Glomerular endothelial cell (primary cell): ENCODE data around the gene RNU6-8. TPM values are rescaled to one million over a fixed set of nuclear protein-coding genes. Genes with fewer than 3 reads are reported as not detected.

Experiments
- DNase-seq: peaks from one replicate; pipeline ENCODE4 v3.0.0-alpha.2; 2011; ENCODE audit warnings: low read depth, low spot score; ENCODE audit errors: extremely low read depth
- total RNA-seq: library from RNA; depleted of rRNA; stranded (reverse); fragments of >200 nt; gene quantifications from 2 replicates; pipeline ENCODE4 v1.2.3, GENCODE V29; 2015

RNU6-8 gene
- total RNA-seq, 1 donor from 2014 or later, result not detected

- no peak for DNase-seq
Measured at GRCh38 chr14:32166029-32166428, 37.0 kb downstream of the RNU6-8 start.

Other genes starting within 250 kb of the RNU6-8 start
- 42.0 and 54.8 TPM in 2 replicates for gene ARHGAP5, start 126.0 kb downstream of the RNU6-8 start, total RNA-seq
- not detected in 2 replicates for gene RNU6-7, start 1.2 kb downstream of the RNU6-8 start, total RNA-seq
- gene AKAP6, start 126.0 kb upstream of the RNU6-8 start, total RNA-seq, result 0.29 and 1.1 TPM in 2 replicates